Measurements from ENCODE around the gene ARPC5.

GRCh38 chr1:183635099-183635605 lies 431 bp downstream of the ARPC5 start:
- TF ChIP-seq, protein P1, sequence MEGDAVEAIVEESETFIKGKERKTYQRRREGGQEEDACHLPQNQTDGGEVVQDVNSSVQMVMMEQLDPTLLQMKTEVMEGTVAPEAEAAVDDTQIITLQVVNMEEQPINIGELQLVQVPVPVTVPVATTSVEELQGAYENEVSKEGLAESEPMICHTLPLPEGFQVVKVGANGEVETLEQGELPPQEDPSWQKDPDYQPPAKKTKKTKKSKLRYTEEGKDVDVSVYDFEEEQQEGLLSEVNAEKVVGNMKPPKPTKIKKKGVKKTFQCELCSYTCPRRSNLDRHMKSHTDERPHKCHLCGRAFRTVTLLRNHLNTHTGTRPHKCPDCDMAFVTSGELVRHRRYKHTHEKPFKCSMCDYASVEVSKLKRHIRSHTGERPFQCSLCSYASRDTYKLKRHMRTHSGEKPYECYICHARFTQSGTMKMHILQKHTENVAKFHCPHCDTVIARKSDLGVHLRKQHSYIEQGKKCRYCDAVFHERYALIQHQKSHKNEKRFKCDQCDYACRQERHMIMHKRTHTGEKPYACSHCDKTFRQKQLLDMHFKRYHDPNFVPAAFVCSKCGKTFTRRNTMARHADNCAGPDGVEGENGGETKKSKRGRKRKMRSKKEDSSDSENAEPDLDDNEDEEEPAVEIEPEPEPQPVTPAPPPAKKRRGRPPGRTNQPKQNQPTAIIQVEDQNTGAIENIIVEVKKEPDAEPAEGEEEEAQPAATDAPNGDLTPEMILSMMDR (IDR thresholded peaks at IDR 0.05; ENCODE audit: low read depth, low read length, poor library complexity, severe bottlenecking), result no peak
- no peak for TF ChIP-seq EZH2phosphoT487 (IDR thresholded peaks at IDR 0.05; ENCODE audit: borderline replicate concordance, low read length)

All from DOHH2 (cell line).